ENCODE data around the gene SLC2A6.

The SLC2A6 gene

DNA sequence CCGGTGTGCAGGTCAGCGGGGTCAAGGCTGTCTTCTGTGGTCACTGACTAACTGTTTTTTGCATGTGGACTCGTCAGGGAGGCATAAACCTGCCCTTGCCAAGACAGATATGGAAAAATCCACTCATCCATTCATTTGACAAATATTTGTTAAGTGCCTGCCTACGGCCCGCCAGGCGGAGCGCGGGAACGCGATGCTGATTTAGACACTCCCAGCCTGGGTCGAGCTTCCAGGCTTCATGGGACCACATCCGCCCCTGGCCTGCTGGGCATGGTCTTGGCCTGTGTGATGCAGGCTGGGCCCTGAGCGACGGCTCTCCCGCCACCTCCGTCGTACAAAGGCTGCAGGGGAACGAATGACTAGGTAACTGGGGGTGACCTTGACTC is 27.7 kb upstream of the SLC2A6 start:
- H3K4me2 ChIP-seq (ENCODE audit: low read length) = no peak overlapping the region
- no peaks in the 10 kb centered on the region for H3K4me1 ChIP-seq (ENCODE audit: insufficient read depth, low read length, severe bottlenecking)
- H3F3A ChIP-seq (ENCODE audit: insufficient read depth, low read length) = no peaks in the 10 kb centered on the region
- peaks cover 6% of the 10 kb centered on the region; the same call in 1 of the 2 replicates for H3K9me3 ChIP-seq (ENCODE audit: low read length)
- no peak overlapping the region for H3K27ac ChIP-seq (ENCODE audit: low read depth, low read length, poor library complexity, severe bottlenecking)
- H4K20me1 ChIP-seq (ENCODE audit: insufficient read depth, low read length) = no peaks in the 10 kb centered on the region
- no peak overlapping the region for H2AFZ ChIP-seq (ENCODE audit: low read length)
- TF ChIP-seq, protein P1, sequence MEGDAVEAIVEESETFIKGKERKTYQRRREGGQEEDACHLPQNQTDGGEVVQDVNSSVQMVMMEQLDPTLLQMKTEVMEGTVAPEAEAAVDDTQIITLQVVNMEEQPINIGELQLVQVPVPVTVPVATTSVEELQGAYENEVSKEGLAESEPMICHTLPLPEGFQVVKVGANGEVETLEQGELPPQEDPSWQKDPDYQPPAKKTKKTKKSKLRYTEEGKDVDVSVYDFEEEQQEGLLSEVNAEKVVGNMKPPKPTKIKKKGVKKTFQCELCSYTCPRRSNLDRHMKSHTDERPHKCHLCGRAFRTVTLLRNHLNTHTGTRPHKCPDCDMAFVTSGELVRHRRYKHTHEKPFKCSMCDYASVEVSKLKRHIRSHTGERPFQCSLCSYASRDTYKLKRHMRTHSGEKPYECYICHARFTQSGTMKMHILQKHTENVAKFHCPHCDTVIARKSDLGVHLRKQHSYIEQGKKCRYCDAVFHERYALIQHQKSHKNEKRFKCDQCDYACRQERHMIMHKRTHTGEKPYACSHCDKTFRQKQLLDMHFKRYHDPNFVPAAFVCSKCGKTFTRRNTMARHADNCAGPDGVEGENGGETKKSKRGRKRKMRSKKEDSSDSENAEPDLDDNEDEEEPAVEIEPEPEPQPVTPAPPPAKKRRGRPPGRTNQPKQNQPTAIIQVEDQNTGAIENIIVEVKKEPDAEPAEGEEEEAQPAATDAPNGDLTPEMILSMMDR (IDR thresholded peaks at IDR 0.05; ENCODE audit: low read length) = no peak
- H3K9me2 ChIP-seq (ENCODE audit: low read depth, low read length) = no peaks in the 10 kb centered on the region
- no peaks in the 10 kb centered on the region; the same call in 1 of the 2 replicates for H3K36me3 ChIP-seq (ENCODE audit: insufficient read depth, low read length)
- no peak overlapping the region for H3K9ac ChIP-seq (ENCODE audit: low read length)
- no peak overlapping the region for H3K4me3 ChIP-seq (ENCODE audit: low read depth, low read length, poor library complexity, severe bottlenecking)
- peaks cover 13% of the 10 kb centered on the region; the same call in 1 of the 2 replicates for H3K27me3 ChIP-seq (ENCODE audit: insufficient read depth, low read length)
- H3K79me2 ChIP-seq (ENCODE audit: insufficient read depth, low read length) = no peaks in the 10 kb centered on the region

DNA sequence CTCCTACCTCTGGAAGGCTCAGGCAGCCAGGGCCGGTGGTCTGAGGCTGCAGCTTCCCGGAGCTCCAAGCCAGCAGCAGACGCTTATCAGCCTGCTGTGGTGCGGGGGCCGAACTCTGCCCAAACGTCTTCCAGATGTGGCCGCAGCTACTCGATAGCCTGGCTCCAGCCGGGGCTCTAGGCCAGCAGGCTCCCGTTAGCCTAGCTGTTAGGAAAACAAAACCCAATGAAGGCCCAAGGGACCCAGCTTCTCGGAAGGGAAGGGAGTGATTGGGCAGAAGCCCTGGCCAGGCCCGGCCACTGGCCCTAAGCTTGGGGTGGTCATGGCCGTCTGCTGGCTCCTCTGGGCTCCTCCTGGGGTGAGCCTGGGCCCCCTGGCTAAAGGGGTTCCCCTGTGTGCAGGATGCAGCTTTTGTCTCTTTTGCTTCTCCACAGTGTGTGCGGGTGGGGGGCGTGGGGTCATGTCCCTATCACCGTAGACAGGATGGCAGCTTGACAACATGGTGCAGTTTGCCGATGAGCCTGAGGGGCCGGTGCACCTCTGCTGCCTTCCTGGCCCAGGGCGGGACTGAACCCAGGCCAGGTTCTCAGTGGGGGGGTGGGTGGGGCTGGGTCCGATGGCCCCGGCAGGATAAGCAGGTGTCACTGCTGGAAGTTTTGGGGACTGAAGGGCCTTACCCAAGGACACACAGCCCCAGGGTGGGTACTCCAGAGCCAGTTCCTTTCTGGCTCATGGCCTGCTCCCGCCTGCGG is 27.2 kb upstream of the SLC2A6 start:
- H3K9ac ChIP-seq (ENCODE audit: low read length) = no peak overlapping the region
- no peaks in the 10 kb centered on the region for H3K9me2 ChIP-seq (ENCODE audit: low read depth, low read length)
- peaks cover 18% of the 10 kb centered on the region; the same call in 1 of the 2 replicates for H3K27me3 ChIP-seq (ENCODE audit: insufficient read depth, low read length)
- H3K79me2 ChIP-seq (ENCODE audit: insufficient read depth, low read length) = no peaks in the 10 kb centered on the region
- peaks cover 6% of the 10 kb centered on the region; the same call in 1 of the 2 replicates for H3K9me3 ChIP-seq (ENCODE audit: low read length)
- no peak for TF ChIP-seq EZH2 (IDR thresholded peaks at IDR 0.05; ENCODE audit: borderline replicate concordance, low read length)
- TF ChIP-seq, protein P1 (IDR thresholded peaks at IDR 0.05; ENCODE audit: low read length) = no peak
- no peak overlapping the region for H2AFZ ChIP-seq (ENCODE audit: low read length)
- H3K4me3 ChIP-seq (ENCODE audit: low read depth, low read length, poor library complexity, severe bottlenecking) = no peak overlapping the region
- no peak overlapping the region for H3K27ac ChIP-seq (ENCODE audit: low read depth, low read length, poor library complexity, severe bottlenecking)
- H3K4me2 ChIP-seq (ENCODE audit: low read length) = no peak overlapping the region
- H4K20me1 ChIP-seq (ENCODE audit: insufficient read depth, low read length) = no peaks in the 10 kb centered on the region
- no peaks in the 10 kb centered on the region; the same call in 1 of the 2 replicates for H3K36me3 ChIP-seq (ENCODE audit: insufficient read depth, low read length)
- no peaks in the 10 kb centered on the region for H3K4me1 ChIP-seq (ENCODE audit: insufficient read depth, low read length, severe bottlenecking)
- H3F3A ChIP-seq (ENCODE audit: insufficient read depth, low read length) = no peaks in the 10 kb centered on the region

DNA sequence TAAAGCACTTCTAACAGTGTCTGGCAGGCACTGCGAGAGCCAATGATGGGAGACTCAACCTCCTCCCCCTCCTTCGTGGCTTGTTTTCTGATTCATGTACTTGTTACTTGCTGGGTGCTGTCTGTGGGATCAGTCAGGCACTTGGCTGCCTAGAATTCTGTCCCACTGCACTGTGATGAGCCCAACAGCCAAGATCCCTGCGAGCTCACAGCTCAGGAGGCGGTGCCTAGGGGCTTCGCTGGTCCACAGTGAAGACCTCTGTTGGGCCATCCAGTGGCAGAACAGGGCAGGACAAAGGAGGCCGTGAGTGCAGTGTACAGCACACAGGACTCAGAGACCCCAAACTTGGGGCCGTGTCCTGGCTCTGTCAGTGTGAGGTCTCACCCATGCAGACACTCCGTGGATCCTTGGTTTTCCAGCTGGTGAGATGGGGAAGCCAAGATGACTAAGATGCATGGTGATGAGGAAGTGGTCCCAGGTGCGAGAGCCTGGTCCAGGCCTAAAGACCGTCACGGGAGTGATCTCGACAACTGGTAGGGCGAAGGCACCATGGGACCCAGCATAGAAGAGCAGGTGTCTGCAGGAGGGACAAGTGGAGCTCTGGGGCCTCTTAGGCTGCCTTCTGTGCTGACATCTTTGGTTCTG is 26.4 kb upstream of the SLC2A6 start:
- no peaks in the 10 kb centered on the region for H4K20me1 ChIP-seq (ENCODE audit: insufficient read depth, low read length)
- H2AFZ ChIP-seq (ENCODE audit: low read length) = no peak overlapping the region
- H3K4me2 ChIP-seq (ENCODE audit: low read length) = no peak overlapping the region
- H3K27me3 ChIP-seq (ENCODE audit: insufficient read depth, low read length) = peaks cover 20% of the 10 kb centered on the region; the same call in 1 of the 2 replicates
- no peak for TF ChIP-seq EZH2 (IDR thresholded peaks at IDR 0.05; ENCODE audit: borderline replicate concordance, low read length)
- TF ChIP-seq, protein P1 (IDR thresholded peaks at IDR 0.05; ENCODE audit: low read length) = no peak
- H3K4me1 ChIP-seq (ENCODE audit: insufficient read depth, low read length, severe bottlenecking) = no peaks in the 10 kb centered on the region
- no peaks in the 10 kb centered on the region for H3F3A ChIP-seq (ENCODE audit: insufficient read depth, low read length)
- no peak overlapping the region for H3K9ac ChIP-seq (ENCODE audit: low read length)
- H3K9me2 ChIP-seq (ENCODE audit: low read depth, low read length) = no peaks in the 10 kb centered on the region
- no peak overlapping the region for H3K4me3 ChIP-seq (ENCODE audit: low read depth, low read length, poor library complexity, severe bottlenecking)
- H3K27ac ChIP-seq (ENCODE audit: low read depth, low read length, poor library complexity, severe bottlenecking) = no peak overlapping the region
- no peaks in the 10 kb centered on the region; the same call in 1 of the 2 replicates for H3K36me3 ChIP-seq (ENCODE audit: insufficient read depth, low read length)
- no peaks in the 10 kb centered on the region for H3K79me2 ChIP-seq (ENCODE audit: insufficient read depth, low read length)
- peaks cover 6% of the 10 kb centered on the region; the same call in 1 of the 2 replicates for H3K9me3 ChIP-seq (ENCODE audit: low read length)

Data from OCI-LY1 (cell line).